Breast epithelium (tissue), 4 donors: ENCODE data around the gene BNIP2. TPM values are rescaled to one million over a fixed set of nuclear protein-coding genes. Genes with fewer than 3 reads are reported as not detected.

Experiments
- DNase-seq, 2 donors: peaks; one replicate each; pipeline ENCODE4 v3.0.0-alpha.2; 2019; ENCODE audit warnings: low spot score in 2 of 2
- H3K27ac ChIP-seq, 2 donors: fragments of 200-600 bp; sonication (generic) in 1 of 2; one replicate each; pipeline ENCODE4 v1.5.1; 2016 to 2019; ENCODE audit warnings: mild to moderate bottlenecking in 1 of 2
- H3K27me3 ChIP-seq, 2 donors: fragments of 200-600 bp; sonication (generic) in 1 of 2; one replicate each; pipeline versions ENCODE4 v1.5.1 to v1.6.0; 2017 to 2019; ENCODE audit warnings: control low read depth in 1 of 2, mild to moderate bottlenecking in 1 of 2
- H3K36me3 ChIP-seq: fragments of 200-600 bp; one replicate; pipeline ENCODE4 v1.5.1; 2019
- H3K4me1 ChIP-seq, 2 donors: fragments of 200-600 bp; sonication (generic); one replicate each; pipeline ENCODE4 v1.5.1; 2016 to 2019; ENCODE audit warnings: control low read depth in 1 of 2
- H3K4me3 ChIP-seq, 3 donors: fragments of 200-600 bp; sonication (generic); 1 replicate in 2 of 3; 2 replicates in 1 of 3; pipeline ENCODE4 v1.5.1; 2016 to 2019; ENCODE audit warnings: mild to moderate bottlenecking in 3 of 3, moderate library complexity in 2 of 3
- H3K9me3 ChIP-seq, 2 donors: fragments of 200-600 bp; sonication (generic) in 1 of 2; one replicate each; pipeline ENCODE4 v1.5.1; 2016 to 2019; ENCODE audit warnings: control low read depth in 1 of 2
- POLR2A ChIP-seq: fragments of 450-650 bp; IDR thresholded peaks from one replicate; pipeline ENCODE4 v1.6.1; 2016; ENCODE audit warnings: antibody characterized with exemption, mild to moderate bottlenecking, moderate library complexity
- POLR2AphosphoS5 ChIP-seq, 3 donors: sonication (generic); formaldehyde crosslinking; IDR thresholded peaks; one replicate each; pipeline ENCODE4 v1.6.1; 2017; ENCODE audit warnings: antibody characterized with exemption in 3 of 3
- intact Hi-C: fragments of 100-400 bp; cut with DNase I; formaldehyde crosslinking; loops from one replicate; pipeline ENCODE4 v1.15.1; 2023; ENCODE audit warnings: low total_unique reads
- total RNA-seq, 3 donors: library from RNA; depleted of rRNA; stranded (reverse); fragments of >200 nt; gene quantifications; one replicate each; pipeline ENCODE4 v1.1.0, GENCODE V29; 2016
- TF ChIP-seq, protein P1 (sequence below), 3 donors: fragments of 450-650 bp; IDR thresholded peaks; one replicate each; pipeline ENCODE4 v1.5.1; 2016 to 2017; ENCODE audit warnings: antibody characterized with exemption in 3 of 3, mild to moderate bottlenecking in 3 of 3, moderate library complexity in 3 of 3

BNIP2 gene, protein sequence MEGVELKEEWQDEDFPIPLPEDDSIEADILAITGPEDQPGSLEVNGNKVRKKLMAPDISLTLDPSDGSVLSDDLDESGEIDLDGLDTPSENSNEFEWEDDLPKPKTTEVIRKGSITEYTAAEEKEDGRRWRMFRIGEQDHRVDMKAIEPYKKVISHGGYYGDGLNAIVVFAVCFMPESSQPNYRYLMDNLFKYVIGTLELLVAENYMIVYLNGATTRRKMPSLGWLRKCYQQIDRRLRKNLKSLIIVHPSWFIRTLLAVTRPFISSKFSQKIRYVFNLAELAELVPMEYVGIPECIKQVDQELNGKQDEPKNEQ
- total RNA-seq: 100 to 1,000 TPM; 167 TPM

DNA sequence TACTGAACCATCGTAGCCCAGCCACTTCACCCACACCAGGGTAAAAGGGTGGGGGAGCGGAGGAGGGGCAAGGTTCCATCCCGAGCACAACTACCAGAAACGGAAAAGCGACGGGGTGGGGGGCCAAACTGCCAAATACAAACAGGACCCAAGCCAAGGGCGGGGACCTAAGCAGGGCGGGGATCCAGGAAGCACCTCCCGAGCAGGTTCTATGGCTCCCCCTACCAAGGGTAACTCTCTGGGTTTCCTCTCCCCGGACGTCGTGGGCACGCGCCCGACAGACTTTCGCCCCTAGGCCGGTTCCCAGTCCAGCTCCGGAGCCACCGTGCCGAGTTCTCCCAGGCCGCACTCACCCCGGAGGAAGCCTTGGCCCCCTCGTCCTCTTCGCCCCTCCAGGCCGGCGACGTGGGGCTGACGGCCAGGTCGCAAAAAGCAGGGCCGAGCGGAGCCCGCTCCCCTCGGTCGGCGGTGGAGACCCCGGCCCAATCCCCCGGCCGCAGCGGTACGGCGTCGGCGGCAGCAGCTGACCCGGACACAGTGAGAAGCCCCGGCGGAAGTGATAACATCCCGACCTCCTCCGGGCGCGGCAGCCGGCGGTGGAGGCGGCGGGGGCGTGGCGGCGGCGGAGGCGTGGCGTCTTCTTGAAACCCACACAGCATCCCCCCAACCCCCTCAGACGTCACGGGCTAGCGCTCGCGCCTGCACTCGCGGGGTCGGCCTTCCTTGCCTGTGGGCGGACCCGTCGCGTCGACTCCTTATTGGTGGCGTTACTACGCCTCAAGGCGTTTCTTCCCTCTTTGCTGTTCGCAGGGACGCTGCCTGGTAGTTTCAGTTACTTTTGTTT is at the start of gene BNIP2:
Gene BNIP2 (minus strand): TSS at position 539 of the 844 bp plus-strand sequence. CDS start 6,863 bp downstream, outside the sequence.
- intact Hi-C loops: no loop called here

DNA sequence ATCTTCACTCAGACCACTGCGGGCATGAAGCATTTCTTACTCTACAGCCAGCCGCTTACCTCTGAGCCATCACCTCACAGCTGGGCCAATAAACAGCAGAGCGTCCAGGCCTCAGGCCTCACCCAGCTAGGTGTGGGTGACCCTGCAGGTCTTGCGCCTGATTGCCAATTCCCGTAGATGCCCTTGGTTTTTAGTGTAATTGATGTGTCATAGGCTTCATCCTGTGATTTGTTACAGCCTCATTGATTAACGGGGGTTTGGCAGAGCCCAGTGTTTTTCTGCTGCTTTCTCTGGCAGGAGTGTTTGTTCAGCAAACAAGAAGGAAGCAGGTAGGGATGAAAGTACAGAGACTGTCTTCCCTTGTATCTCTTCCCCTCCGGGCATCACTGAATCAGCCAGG is 49.6 kb upstream of the BNIP2 start:
- intact Hi-C loops: no loop called here
- TF ChIP-seq, protein P1, sequence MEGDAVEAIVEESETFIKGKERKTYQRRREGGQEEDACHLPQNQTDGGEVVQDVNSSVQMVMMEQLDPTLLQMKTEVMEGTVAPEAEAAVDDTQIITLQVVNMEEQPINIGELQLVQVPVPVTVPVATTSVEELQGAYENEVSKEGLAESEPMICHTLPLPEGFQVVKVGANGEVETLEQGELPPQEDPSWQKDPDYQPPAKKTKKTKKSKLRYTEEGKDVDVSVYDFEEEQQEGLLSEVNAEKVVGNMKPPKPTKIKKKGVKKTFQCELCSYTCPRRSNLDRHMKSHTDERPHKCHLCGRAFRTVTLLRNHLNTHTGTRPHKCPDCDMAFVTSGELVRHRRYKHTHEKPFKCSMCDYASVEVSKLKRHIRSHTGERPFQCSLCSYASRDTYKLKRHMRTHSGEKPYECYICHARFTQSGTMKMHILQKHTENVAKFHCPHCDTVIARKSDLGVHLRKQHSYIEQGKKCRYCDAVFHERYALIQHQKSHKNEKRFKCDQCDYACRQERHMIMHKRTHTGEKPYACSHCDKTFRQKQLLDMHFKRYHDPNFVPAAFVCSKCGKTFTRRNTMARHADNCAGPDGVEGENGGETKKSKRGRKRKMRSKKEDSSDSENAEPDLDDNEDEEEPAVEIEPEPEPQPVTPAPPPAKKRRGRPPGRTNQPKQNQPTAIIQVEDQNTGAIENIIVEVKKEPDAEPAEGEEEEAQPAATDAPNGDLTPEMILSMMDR (IDR thresholded peaks at IDR 0.05): no peak
- no peak for TF ChIP-seq POLR2A
- no peak for TF ChIP-seq POLR2AphosphoS5 (IDR thresholded peaks at IDR 0.05)
- Histone ChIP-seq H3K36me3 (no peaks in the 10 kb centered on the region), H3K9me3 (no peaks in the 10 kb centered on the region), H3K4me3 (no peak overlapping the region), H3K27ac (no peak overlapping the region), H3K4me1 (no peaks in the 10 kb centered on the region), H3K27me3 (peaks cover 0 to 7% of the 10 kb centered on the region in 2 donors)
- no peak for DNase-seq

More for the DNA sequence above, at the start of gene BNIP2:
- no peaks in the 10 kb centered on the region for H3K9me3 ChIP-seq
- peak within 1 kb of the TSS; percentile 99 for H3K27ac ChIP-seq
- DNase-seq: peak; percentile 98 to 99
- no peaks in the 10 kb centered on the region for H3K27me3 ChIP-seq
- peak; percentile 81 to 96 (median 95) for TF ChIP-seq POLR2AphosphoS5 (IDR thresholded peaks at IDR 0.05)
- TF ChIP-seq POLR2A: peak; percentile 83
- TF ChIP-seq, protein P1 (IDR thresholded peaks at IDR 0.05): peak in 1 of 3 donors; percentile 7
- no peaks in the 10 kb centered on the region for H3K36me3 ChIP-seq
- H3K4me3 ChIP-seq: peak within 1 kb of the TSS; percentile 74 to 97 (median 94)
- H3K4me1 ChIP-seq: peaks cover 0 to 22% of the 10 kb centered on the region in 2 donors

DNA sequence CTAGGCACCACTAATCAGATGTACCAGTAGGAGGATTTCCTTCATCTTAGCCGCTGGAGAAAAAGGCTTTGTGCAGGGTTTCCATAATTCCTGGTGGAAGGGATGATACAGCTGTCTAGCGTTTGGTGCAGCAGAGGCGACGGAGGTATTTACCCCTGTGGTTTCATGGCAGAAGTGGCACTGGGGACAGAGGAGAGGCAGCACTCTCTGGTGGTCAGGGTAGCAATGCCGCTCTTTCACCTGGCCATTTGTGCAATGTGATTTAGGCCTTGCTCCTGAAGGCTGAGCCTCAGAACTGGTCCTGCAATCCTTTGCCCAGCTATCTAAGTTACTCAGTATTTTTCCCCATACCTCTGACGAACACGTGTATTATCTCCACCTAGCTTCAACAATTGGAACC is 47.1 kb upstream of the BNIP2 start:
- no peaks in the 10 kb centered on the region for H3K27me3 ChIP-seq
- no peaks in the 10 kb centered on the region for H3K4me1 ChIP-seq
- intact Hi-C loops: no loop called here
- no peak for DNase-seq
- H3K4me3 ChIP-seq: no peak overlapping the region
- H3K27ac ChIP-seq: no peak overlapping the region
- no peaks in the 10 kb centered on the region for H3K9me3 ChIP-seq
- no peaks in the 10 kb centered on the region for H3K36me3 ChIP-seq
- TF ChIP-seq POLR2AphosphoS5 (IDR thresholded peaks at IDR 0.05): no peak
- TF ChIP-seq POLR2A: no peak

DNA sequence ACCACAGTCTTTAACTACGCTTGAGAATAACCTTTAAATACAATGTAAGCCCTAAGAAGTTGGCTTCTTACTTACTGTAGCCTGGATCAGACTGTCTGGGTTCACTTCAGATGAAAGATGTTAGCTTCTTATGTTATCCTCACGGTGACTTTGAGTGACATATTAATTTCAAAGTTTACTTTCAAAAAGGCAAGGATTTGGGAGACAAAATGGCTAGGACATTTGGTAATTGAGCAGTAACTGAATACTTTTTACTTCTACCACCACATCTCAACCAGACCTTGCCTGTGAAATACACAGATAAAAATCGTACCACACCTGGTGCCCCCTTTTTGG is 36.0 kb upstream of the BNIP2 start:
- no peaks in the 10 kb centered on the region for H3K4me1 ChIP-seq
- intact Hi-C loops: no loop called here
- TF ChIP-seq, protein P1 (IDR thresholded peaks at IDR 0.05): no peak
- TF ChIP-seq POLR2A (no peak), POLR2AphosphoS5 (IDR thresholded peaks at IDR 0.05) (no peak)
- no peak overlapping the region for H3K27ac ChIP-seq
- no peak for DNase-seq
- H3K27me3 ChIP-seq: peaks cover 0 to 7% of the 10 kb centered on the region in 2 donors
- H3K9me3 ChIP-seq: no peaks in the 10 kb centered on the region
- no peak overlapping the region for H3K4me3 ChIP-seq
- no peaks in the 10 kb centered on the region for H3K36me3 ChIP-seq

DNA sequence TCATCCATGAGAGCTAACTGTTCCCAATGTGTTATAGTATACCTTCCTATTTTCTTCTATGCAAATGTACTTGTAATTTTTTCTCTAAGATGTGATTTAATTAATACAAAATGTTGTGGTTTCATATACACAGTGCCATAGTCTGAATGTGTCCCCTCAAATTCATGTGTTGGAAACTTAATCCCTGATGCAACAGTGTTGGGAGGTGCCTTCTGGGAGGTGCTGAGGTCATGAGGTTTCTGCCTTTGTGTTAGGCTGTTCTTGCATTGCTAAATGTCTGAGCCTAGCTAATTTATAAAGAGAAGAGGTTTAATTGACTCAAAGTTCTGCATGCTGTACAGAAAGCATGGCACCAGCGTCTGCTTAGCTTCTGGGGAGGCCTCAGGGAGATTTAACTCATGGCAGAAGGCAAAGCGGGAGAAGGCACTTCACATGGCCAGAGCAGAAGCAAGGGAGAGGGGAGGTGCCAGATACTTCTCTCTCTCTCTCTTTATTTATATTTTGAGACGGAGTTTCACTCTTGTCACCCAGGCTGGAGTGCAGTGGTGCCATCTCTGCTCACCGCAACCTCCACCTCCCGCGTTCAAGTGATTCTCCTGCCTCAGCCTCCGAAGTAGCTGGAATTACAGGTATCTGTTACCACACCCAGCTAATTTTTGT is 34.7 kb upstream of the BNIP2 start:
- no peaks in the 10 kb centered on the region for H3K9me3 ChIP-seq
- H3K4me1 ChIP-seq: no peaks in the 10 kb centered on the region
- TF ChIP-seq, protein P1 (IDR thresholded peaks at IDR 0.05): no peak
- TF ChIP-seq POLR2A: no peak
- TF ChIP-seq POLR2AphosphoS5 (IDR thresholded peaks at IDR 0.05): no peak
- H3K27me3 ChIP-seq: no peaks in the 10 kb centered on the region
- intact Hi-C loops: no loop called here
- DNase-seq: no peak
- H3K27ac ChIP-seq: no peak overlapping the region
- H3K4me3 ChIP-seq: no peak overlapping the region
- no peaks in the 10 kb centered on the region for H3K36me3 ChIP-seq
